HG03025 (cell line): ENCODE data around the gene MYOF.

ENCODE experiments used
- ATAC-seq: cut with Tn5 transposase; IDR thresholded peaks from one replicate; pipeline ENCODE4 v1.9.1; 2021; ENCODE audit warnings: mild to moderate bottlenecking, moderate library complexity; ENCODE audit not compliant: unreplicated experiment, low FRiP score

Gene MYOF

GRCh38 chr10:93397020-93397419 lies 85.1 kb downstream of the MYOF start:
- ATAC-seq: no peak

- no peak for ATAC-seq
These were observed 88.9 kb downstream of the MYOF start for GRCh38 chr10:93393211-93393610.

- ATAC-seq: no peak
These were observed 90.0 kb downstream of the MYOF start for GRCh38 chr10:93392121-93392520.

- ATAC-seq: no peak
These were observed 91.6 kb downstream of the MYOF start for GRCh38 chr10:93390306-93391090.

- no peak for ATAC-seq
These were observed 95.3 kb downstream of the MYOF start for GRCh38 chr10:93386631-93387369.

GRCh38 chr10:93385345-93385744 lies 96.8 kb downstream of the MYOF start:
- no peak for ATAC-seq

GRCh38 chr10:93384006-93384405 lies 98.1 kb downstream of the MYOF start:
- no peak for ATAC-seq

- ATAC-seq: no peak
These were observed 98.6 kb downstream of the MYOF start for GRCh38 chr10:93383562-93383981.

- ATAC-seq: no peak
These were observed 102.2 kb downstream of the MYOF start for GRCh38 chr10:93379731-93380575.

- ATAC-seq: no peak
These were observed 103.0 kb downstream of the MYOF start for GRCh38 chr10:93378997-93379730.

- ATAC-seq: no peak
These were observed 104.1 kb downstream of the MYOF start for GRCh38 chr10:93378039-93378438.

GRCh38 chr10:93376372-93377293 lies 105.5 kb downstream of the MYOF start:
- ATAC-seq: no peak

- no peak for ATAC-seq
These were observed 111.2 kb downstream of the MYOF start for GRCh38 chr10:93370961-93371360.

- no peak for ATAC-seq
These were observed 112.5 kb downstream of the MYOF start for GRCh38 chr10:93369588-93370164.

GRCh38 chr10:93368210-93368609 lies 113.9 kb downstream of the MYOF start:
- ATAC-seq: no peak

GRCh38 chr10:93367664-93368063 lies 114.5 kb downstream of the MYOF start:
- no peak for ATAC-seq

GRCh38 chr10:93364966-93365365 lies 117.2 kb downstream of the MYOF start:
- ATAC-seq: no peak

GRCh38 chr10:93363891-93364648 lies 118.1 kb downstream of the MYOF start:
- ATAC-seq: no peak
